HepG2 (cell line): ENCODE measurements around the gene GPHN.

Source experiments
- CAMTA2 ChIP-seq: sonication (generic); formaldehyde crosslinking; IDR thresholded peaks from 2 replicates; pipeline ENCODE4 v1.4.0; 2020; ENCODE audit warnings: mild to moderate bottlenecking, missing genetic modification reagents, borderline replicate concordance
- CHD2 ChIP-seq: IDR thresholded peaks from 2 replicates; pipeline ENCODE4 v1.6.1; 2011; ENCODE audit warnings: low read depth, low read length, improper control_type of control experiment
- CTCF ChIP-seq: sonication (generic); formaldehyde crosslinking; IDR thresholded peaks from 2 replicates; pipeline ENCODE4 v1.5.0; 2020; ENCODE audit warnings: mild to moderate bottlenecking, missing genetic modification reagents, moderate library complexity
- FOXK1 ChIP-seq: sonication (generic); formaldehyde crosslinking; IDR thresholded peaks from 2 replicates; pipeline ENCODE4 v1.4.0; 2020; ENCODE audit warnings: low read depth, missing genetic modification reagents, borderline replicate concordance
- MAX ChIP-seq: IDR thresholded peaks from 2 replicates; pipeline ENCODE4 v1.6.1; 2012; ENCODE audit warnings: inconsistent platforms
- ZMYM4 ChIP-seq: sonication (generic); formaldehyde crosslinking; IDR thresholded peaks from 2 replicates; pipeline ENCODE4 v1.8.1; 2023; ENCODE audit warnings: mild to moderate bottlenecking, missing genetic modification reagents
- ZNF383 ChIP-seq: sonication (generic); formaldehyde crosslinking; IDR thresholded peaks from 2 replicates; pipeline ENCODE4 v1.4.0; 2020; ENCODE audit warnings: missing genetic modification reagents, mild to moderate bottlenecking, borderline replicate concordance
- ZSCAN30 ChIP-seq: sonication (generic); formaldehyde crosslinking; IDR thresholded peaks from 2 replicates; pipeline ENCODE4 v1.5.0; 2020; ENCODE audit warnings: mild to moderate bottlenecking, missing genetic modification reagents

GRCh38 chr14:66916421-66916820 lies 408.5 kb downstream of the GPHN start:
- no peak for TF ChIP-seq ZMYM4 (CRISPR knock-in tag)
- no peak for TF ChIP-seq ZNF383
- no peak for TF ChIP-seq MAX
- no peak for TF ChIP-seq CAMTA2 (CRISPR knock-in tag)
- no peak for TF ChIP-seq CHD2
- TF ChIP-seq ZSCAN30 = no peak
- no peak for TF ChIP-seq FOXK1 (CRISPR knock-in tag)
- TF ChIP-seq CTCF = no peak
